ENCODE measurements around the gene ZSCAN21.

Gene ZSCAN21

GRCh38 chr7:100087055-100087750 is 37.6 kb downstream of the ZSCAN21 start:
- Histone ChIP-seq H3K4me1 (ENCODE audit: control insufficient read depth, insufficient read depth, low read length) (peaks cover 11% of the 10 kb centered on the region), H3K27me3 (ENCODE audit: control insufficient read depth, insufficient read depth, low read length) (no peaks in the 10 kb centered on the region), H3K4me3 (ENCODE audit: low read length) (no peak overlapping the region), H3K27ac (ENCODE audit: low read depth, low read length) (peak overlapping the region; percentile 88), H3K36me3 (ENCODE audit: control insufficient read depth, insufficient read depth, low read length) (peaks cover 15% of the 10 kb centered on the region), H3K9ac (ENCODE audit: low read length) (no peak overlapping the region)

- peak overlapping the region; percentile 99 for H3K4me3 ChIP-seq (ENCODE audit: low read length)
- H3K4me1 ChIP-seq (ENCODE audit: control insufficient read depth, insufficient read depth, low read length), result peaks cover 11% of the 10 kb centered on the region
- peaks cover 24% of the 10 kb centered on the region for H3K36me3 ChIP-seq (ENCODE audit: control insufficient read depth, insufficient read depth, low read length)
- peak overlapping the region; percentile 88 for H3K27ac ChIP-seq (ENCODE audit: low read depth, low read length)
- no peaks in the 10 kb centered on the region for H3K27me3 ChIP-seq (ENCODE audit: control insufficient read depth, insufficient read depth, low read length)
- peak overlapping the region; percentile 57 for H3K9ac ChIP-seq (ENCODE audit: low read length)
Measured at GRCh38 chr7:100088095-100088620, 38.6 kb downstream of the ZSCAN21 start.

GRCh38 chr7:100088621-100089457 is 39.3 kb downstream of the ZSCAN21 start, which contains the start of gene COPS6:
Gene COPS6 (plus strand): TSS chr7:100088969. CDS start chr7:100088991, 22 bp downstream.
- H3K27ac ChIP-seq (ENCODE audit: low read depth, low read length), result peak within 1 kb of the TSS; percentile 88
- H3K4me3 ChIP-seq (ENCODE audit: low read length), result peak within 1 kb of the TSS; percentile 99
- H3K9ac ChIP-seq (ENCODE audit: low read length), result peak within 1 kb of the TSS; percentile 57
- peaks cover 31% of the 10 kb centered on the region for H3K36me3 ChIP-seq (ENCODE audit: control insufficient read depth, insufficient read depth, low read length)
- H3K4me1 ChIP-seq (ENCODE audit: control insufficient read depth, insufficient read depth, low read length), result peaks cover 11% of the 10 kb centered on the region
- H3K27me3 ChIP-seq (ENCODE audit: control insufficient read depth, insufficient read depth, low read length), result no peaks in the 10 kb centered on the region

DNA sequence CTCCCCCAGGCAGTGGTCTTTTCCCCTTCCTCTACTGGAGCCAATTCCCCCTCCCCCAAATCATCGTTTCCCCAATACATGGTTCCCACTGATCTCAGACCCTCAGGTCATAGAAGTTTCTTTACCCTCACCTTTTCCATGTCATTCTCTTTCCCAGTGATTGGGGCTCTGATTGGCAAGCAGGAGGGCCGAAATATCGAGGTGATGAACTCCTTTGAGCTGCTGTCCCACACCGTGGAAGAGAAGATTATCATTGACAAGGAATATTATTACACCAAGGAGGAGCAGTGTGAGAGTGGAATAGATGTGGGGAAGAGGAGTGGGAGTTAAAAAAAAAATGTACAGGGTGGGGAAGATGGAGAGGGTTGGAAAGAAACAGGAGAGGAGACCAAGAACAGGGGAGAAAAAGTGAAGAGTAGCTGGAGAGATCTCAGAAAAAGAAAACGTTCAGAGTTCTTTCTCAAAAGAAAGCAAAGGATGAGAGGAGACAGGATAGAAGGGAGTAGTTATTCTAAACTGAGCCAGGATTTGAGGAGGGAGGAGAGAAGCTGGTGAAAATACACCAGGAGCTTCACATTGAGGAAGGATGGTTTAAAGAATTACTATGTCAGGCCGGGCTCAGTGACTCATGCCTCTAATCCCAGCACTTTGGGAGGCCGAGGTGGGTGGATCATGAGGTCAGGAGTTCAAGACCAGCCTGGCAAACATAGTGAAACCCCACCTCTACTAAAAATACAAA is 40.1 kb downstream of the ZSCAN21 start:
- Histone ChIP-seq H3K27me3 (ENCODE audit: control insufficient read depth, insufficient read depth, low read length) (no peaks in the 10 kb centered on the region), H3K36me3 (ENCODE audit: control insufficient read depth, insufficient read depth, low read length) (peaks cover 36% of the 10 kb centered on the region), H3K27ac (ENCODE audit: low read depth, low read length) (peak overlapping the region; percentile 88), H3K9ac (ENCODE audit: low read length) (peak overlapping the region; percentile 57), H3K4me3 (ENCODE audit: low read length) (peak overlapping the region; percentile 99), H3K4me1 (ENCODE audit: control insufficient read depth, insufficient read depth, low read length) (peaks cover 11% of the 10 kb centered on the region)

DNA sequence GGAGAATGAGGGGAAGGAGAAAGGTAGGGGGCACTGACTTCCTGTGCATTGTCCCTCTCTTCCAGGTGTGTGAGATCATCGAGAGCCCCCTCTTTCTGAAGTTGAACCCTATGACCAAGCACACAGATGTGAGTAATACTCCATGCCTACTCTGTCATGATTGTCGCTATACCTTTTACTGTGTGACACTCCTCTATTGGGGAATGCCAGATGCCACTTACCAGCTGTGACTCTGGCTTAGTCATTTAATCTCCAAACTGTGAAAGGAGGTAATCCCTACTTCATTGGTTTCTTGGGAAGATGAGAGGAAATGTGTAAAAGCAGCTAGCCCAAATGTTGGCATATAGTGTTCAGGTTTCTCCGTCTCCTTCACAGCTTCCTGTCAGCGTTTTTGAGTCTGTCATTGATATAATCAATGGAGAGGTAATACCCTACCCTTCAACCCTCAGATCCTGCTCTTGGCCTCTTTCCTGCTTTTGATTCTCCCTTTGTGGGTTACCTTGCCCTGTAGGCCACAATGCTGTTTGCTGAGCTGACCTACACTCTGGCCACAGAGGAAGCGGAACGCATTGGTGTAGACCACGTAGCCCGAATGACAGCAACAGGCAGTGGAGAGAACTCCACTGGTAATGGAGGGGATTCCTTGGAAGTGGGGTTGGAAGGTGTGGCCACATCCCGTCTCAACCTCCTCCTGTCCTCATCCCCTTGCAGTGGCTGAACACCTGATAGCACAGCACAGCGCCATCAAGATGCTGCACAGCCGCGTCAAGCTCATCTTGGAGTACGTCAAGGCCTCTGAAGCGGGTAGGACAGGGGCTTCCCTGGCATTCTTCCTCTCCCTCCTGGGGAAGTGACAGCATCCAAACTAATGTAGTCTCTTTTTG is 41.2 kb downstream of the ZSCAN21 start:
- Histone ChIP-seq H3K36me3 (ENCODE audit: control insufficient read depth, insufficient read depth, low read length) (peaks cover 43% of the 10 kb centered on the region), H3K4me3 (ENCODE audit: low read length) (no peak overlapping the region), H3K4me1 (ENCODE audit: control insufficient read depth, insufficient read depth, low read length) (peaks cover 11% of the 10 kb centered on the region), H3K27me3 (ENCODE audit: control insufficient read depth, insufficient read depth, low read length) (no peaks in the 10 kb centered on the region), H3K9ac (ENCODE audit: low read length) (no peak overlapping the region), H3K27ac (ENCODE audit: low read depth, low read length) (no peak overlapping the region)

DNA sequence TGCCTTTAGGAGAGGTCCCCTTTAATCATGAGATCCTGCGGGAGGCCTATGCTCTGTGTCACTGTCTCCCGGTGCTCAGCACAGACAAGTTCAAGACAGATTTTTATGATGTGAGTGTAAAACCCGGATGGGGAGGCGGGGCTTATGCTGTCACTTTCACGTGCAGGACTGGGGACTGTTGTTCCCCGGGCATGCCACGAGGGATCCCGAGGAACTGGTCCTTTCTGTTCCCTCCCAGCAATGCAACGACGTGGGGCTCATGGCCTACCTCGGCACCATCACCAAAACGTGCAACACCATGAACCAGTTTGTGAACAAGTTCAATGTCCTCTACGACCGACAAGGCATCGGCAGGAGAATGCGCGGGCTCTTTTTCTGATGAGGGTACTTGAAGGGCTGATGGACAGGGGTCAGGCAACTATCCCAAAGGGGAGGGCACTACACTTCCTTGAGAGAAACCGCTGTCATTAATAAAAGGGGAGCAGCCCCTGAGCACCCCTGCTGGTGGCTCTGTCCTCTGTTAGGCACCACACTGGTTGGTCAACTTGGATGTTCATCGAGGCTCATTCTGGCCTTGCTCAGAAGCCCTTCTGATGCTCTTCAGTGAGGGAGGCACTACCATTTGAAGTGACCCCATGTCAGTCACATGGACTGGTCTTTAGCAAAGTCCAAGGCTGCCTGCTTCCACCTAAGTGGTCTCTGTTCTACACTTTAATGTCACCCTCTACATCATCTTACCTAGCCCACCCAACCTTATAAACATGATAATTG is 42.0 kb downstream of the ZSCAN21 start:
- H3K27ac ChIP-seq (ENCODE audit: low read depth, low read length), result no peak overlapping the region
- H3K36me3 ChIP-seq (ENCODE audit: control insufficient read depth, insufficient read depth, low read length), result peaks cover 50% of the 10 kb centered on the region

GRCh38 chr7:100093054-100093453 is 43.5 kb downstream of the ZSCAN21 start:
- no peak overlapping the region for H3K27ac ChIP-seq (ENCODE audit: low read depth, low read length)
- H3K36me3 ChIP-seq (ENCODE audit: control insufficient read depth, insufficient read depth, low read length), result peaks cover 61% of the 10 kb centered on the region

More for the DNA sequence above, 42.0 kb downstream of the ZSCAN21 start:
- H3K4me3 ChIP-seq (ENCODE audit: low read length), result no peak overlapping the region
- H3K9ac ChIP-seq (ENCODE audit: low read length), result no peak overlapping the region
- no peaks in the 10 kb centered on the region for H3K27me3 ChIP-seq (ENCODE audit: control insufficient read depth, insufficient read depth, low read length)
- H3K4me1 ChIP-seq (ENCODE audit: control insufficient read depth, insufficient read depth, low read length), result peaks cover 11% of the 10 kb centered on the region

GRCh38 chr7:100093498-100093897 is 43.9 kb downstream of the ZSCAN21 start:
- Histone ChIP-seq H3K9ac (ENCODE audit: low read length) (no peak overlapping the region), H3K4me1 (ENCODE audit: control insufficient read depth, insufficient read depth, low read length) (peaks cover 7% of the 10 kb centered on the region)

More at GRCh38 chr7:100093054-100093453, 43.5 kb downstream of the ZSCAN21 start:
- H3K27me3 ChIP-seq (ENCODE audit: control insufficient read depth, insufficient read depth, low read length), result no peaks in the 10 kb centered on the region
- H3K4me3 ChIP-seq (ENCODE audit: low read length), result no peak overlapping the region
- H3K9ac ChIP-seq (ENCODE audit: low read length), result no peak overlapping the region
- peaks cover 8% of the 10 kb centered on the region for H3K4me1 ChIP-seq (ENCODE audit: control insufficient read depth, insufficient read depth, low read length)

GRCh38 chr7:100093925-100094486 is 44.4 kb downstream of the ZSCAN21 start:
- peaks cover 7% of the 10 kb centered on the region for H3K4me1 ChIP-seq (ENCODE audit: control insufficient read depth, insufficient read depth, low read length)

More at GRCh38 chr7:100093498-100093897, 43.9 kb downstream of the ZSCAN21 start:
- no peak overlapping the region for H3K27ac ChIP-seq (ENCODE audit: low read depth, low read length)
- H3K36me3 ChIP-seq (ENCODE audit: control insufficient read depth, insufficient read depth, low read length), result peaks cover 65% of the 10 kb centered on the region
- H3K4me3 ChIP-seq (ENCODE audit: low read length), result no peak overlapping the region
- no peaks in the 10 kb centered on the region for H3K27me3 ChIP-seq (ENCODE audit: control insufficient read depth, insufficient read depth, low read length)

DNA sequence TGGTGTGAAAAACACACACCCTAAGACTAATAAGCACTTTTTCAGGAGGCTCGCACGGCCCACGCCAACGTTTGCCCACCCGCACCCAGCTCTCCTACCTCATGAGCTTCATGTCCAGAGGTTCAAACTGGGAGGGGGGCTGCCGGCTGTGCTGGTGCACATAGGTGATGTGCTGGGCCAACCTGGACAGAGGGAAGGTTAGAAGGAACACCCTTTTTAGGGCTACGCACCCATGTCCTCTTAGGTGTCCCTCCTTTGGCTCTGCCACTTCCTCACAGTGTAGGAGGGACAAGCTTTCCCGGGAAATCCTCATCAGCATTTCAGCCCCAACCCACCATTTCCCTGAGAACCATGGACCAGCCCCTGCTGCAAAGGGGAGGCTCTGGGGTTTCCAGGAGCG is 45.7 kb downstream of the ZSCAN21 start:
- peaks cover 70% of the 10 kb centered on the region for H3K36me3 ChIP-seq (ENCODE audit: control insufficient read depth, insufficient read depth, low read length)
- H3K27ac ChIP-seq (ENCODE audit: low read depth, low read length), result no peak overlapping the region
- no peak overlapping the region for H3K4me3 ChIP-seq (ENCODE audit: low read length)
- H3K9ac ChIP-seq (ENCODE audit: low read length), result no peak overlapping the region
- no peaks in the 10 kb centered on the region for H3K27me3 ChIP-seq (ENCODE audit: control insufficient read depth, insufficient read depth, low read length)
- peaks cover 7% of the 10 kb centered on the region for H3K4me1 ChIP-seq (ENCODE audit: control insufficient read depth, insufficient read depth, low read length)

More at GRCh38 chr7:100093925-100094486, 44.4 kb downstream of the ZSCAN21 start:
- Histone ChIP-seq H3K27me3 (ENCODE audit: control insufficient read depth, insufficient read depth, low read length) (no peaks in the 10 kb centered on the region), H3K36me3 (ENCODE audit: control insufficient read depth, insufficient read depth, low read length) (peaks cover 69% of the 10 kb centered on the region), H3K4me3 (ENCODE audit: low read length) (no peak overlapping the region), H3K9ac (ENCODE audit: low read length) (no peak overlapping the region), H3K27ac (ENCODE audit: low read depth, low read length) (no peak overlapping the region)

All from rectal smooth muscle tissue (tissue), 1 donor.